ENCODE data around the gene TIMM8B.
"Not testable (repeated sequence)": the region's sequence is repeated elsewhere in the genome, so short reads cannot be mapped to it uniquely, and the experiment has no call there.

The TIMM8B gene

DNA sequence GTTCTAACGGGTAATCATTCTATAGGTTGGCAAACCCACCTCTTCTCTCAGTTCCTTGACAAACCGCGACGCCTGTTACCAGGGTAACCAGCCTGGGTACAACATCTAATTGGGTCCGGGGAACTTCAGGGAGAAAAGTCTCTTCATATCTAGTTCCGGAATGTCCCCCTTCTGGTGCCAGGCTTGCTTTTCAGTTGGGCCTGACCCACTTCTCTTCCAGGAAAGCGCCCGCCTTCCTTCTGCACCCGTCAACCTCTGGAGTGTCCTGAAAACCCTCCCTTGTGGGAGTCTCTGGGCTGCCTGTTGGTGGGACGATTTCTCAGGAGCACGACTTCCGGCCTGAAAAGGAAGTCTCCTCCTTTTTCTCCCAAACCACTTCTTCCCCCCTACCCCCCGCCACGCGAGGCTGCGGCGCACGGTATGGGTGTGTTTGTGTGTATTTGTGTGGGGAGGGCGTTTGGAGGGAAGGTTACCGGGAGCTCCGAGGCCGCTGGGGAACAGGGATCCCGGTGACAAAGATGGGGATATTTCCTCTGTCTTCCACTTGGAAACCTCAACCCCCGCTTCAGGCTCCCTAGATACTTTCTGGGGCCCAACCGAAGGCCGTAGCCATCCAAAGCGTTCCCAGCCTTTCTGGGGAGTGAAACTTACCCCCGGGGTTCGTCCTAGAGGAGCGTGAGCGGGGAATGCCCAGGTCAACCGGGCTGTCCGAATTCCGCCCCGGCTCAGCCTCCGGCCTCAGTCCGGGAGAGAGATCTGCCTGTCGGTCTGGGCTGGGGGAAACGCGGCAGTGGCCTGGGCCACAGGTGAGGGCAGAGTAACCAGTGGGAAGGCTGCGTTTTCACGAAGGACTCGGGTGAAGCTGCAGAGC lies 12.4 kb downstream of the TIMM8B start, which contains the start of the genes NKAPD1 and PIH1D2:
Gene NKAPD1, plus strand, starts transcription at position 359 of the 871 bp plus-strand sequence. CDS start 1,276 bp downstream, outside the sequence.
Gene PIH1D2, minus strand, starts transcription at position 77 of the 871 bp plus-strand sequence. CDS start 843 bp downstream, outside the sequence.
- DNase-seq (ENCODE audit: low read depth): peak; percentile 70

DNA sequence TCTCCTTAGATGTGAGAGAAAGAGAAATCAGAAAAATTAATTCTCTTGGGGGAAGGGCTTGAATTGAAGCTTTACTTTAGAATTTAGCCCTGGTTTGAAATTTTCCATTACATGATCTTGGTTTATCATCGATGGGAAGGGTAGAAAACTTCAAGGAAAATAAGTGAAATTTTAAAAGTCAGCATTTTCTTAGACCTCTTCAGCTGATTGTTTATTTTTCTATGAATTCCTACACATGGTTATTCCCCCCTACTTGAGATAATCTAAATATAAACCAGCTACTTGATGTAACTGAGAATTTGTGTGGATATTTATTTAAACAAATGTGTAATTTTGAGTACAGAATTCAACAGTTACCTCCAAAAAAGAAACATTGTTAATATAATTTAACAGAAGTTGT lies 23.6 kb downstream of the TIMM8B start:
- no peak for DNase-seq (ENCODE audit: low read depth)

DNA sequence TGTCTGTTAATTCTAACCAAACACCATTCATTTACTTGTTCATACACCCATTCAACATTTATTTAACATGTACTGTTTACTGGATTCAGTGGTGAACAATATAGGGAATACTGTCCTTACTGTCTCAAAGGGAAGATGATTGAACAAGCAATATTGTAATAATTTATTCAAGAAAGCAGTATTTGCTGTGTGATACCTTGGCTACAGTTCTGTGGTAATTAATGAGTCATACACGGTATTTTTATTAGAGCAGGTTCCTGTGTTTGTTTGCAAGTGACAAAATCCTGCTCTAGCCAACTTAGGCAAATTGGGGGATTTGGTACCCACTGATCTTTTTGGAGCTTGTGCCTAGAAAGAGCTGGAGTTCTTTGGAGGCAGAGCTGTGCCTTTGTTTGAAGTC lies 28.5 kb downstream of the TIMM8B start:
- DNase-seq (ENCODE audit: low read depth): no peak

DNA sequence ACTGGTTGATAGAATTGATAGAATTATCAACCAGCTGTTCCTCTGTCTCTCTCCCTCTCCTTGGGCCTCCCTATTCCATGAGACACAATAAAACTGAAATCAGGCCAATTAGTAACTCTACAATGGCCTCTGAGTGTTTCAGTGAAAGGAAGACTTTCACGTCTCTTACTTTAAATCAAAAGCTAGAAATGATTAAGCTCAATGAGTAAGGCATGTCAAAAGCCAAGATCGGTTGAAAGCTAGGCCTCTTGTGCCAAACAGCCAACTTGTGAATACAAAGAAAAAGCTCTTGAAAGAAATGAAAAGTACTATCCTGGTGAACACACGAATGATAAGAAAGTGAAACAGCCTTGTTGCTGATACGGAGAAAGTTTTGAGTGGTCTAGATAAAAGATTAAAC lies 29.4 kb downstream of the TIMM8B start:
- DNase-seq (ENCODE audit: low read depth): no peak

- DNase-seq (ENCODE audit: low read depth): no peak
Measured at GRCh38 chr11:112051768-112052167, 34.8 kb downstream of the TIMM8B start.

GRCh38 chr11:112050721-112051120 lies 35.8 kb downstream of the TIMM8B start:
- no peak for DNase-seq (ENCODE audit: low read depth)

GRCh38 chr11:112049777-112050176 lies 36.8 kb downstream of the TIMM8B start:
- DNase-seq (ENCODE audit: low read depth): no peak

- not testable (repeated sequence) for DNase-seq (ENCODE audit: low read depth)
Measured at GRCh38 chr11:112048256-112048655, 38.3 kb downstream of the TIMM8B start.

- DNase-seq (ENCODE audit: low read depth): not testable (repeated sequence)
Measured at GRCh38 chr11:112046647-112047046, 39.9 kb downstream of the TIMM8B start.

DNA sequence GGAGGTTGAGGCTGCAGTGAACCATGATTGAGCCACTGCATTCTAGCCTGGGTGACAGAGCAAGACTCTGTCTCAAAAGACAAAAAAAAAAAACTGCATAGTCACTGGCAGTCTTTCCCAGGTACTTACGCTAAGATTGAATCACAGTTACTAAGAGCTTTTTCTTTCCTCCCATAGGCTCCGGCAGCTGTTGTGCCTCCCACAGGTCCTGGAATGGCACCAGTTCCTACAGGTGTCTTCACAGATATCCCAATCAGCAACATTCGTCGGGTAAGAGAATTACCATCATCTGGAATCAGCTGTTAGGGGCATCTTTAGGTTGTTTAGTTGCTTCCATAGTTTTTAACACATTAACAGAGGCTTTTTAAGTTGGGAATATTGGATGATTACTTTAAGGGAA lies 41.6 kb downstream of the TIMM8B start:
- no peak for DNase-seq (ENCODE audit: low read depth)

- DNase-seq (ENCODE audit: low read depth): no peak
Measured at GRCh38 chr11:112042961-112043304, 43.6 kb downstream of the TIMM8B start.

DNA sequence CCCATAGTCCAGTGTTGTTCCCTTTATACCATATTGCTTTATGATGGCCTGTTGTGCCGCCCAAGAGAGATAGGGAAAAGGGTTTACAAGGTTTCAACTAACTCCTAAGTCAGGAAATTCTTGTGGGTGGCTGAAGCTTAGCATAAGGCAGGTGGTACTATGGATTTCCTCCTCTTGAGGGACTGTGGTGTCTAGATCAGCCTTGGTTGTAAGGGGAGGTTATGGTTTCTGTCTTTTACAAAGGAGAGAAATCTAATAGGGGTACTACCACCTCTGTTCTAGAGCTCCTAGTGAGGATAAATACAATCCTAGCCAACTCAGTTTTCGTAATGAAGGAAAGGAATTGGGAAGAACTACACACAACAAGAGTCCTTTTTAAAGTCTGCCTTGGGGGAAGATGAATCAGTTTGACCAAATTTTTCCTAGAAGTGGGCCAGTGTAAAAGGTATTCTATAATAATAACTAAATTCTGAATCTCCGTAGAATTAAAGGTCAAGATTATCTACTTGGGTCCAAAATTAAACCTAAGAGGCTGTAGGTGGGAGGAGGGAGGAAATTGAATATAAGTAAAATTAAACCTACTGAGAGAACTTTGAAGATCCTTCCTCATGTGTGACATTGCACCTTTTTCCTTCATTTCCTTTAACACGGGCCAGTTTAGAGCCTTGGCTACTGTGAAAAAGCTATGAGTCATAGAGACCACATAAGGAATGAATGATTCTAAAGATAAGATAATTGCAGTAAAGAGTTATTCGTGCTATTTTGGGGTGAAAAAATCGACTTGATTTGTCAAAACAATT lies 44.2 kb downstream of the TIMM8B start:
- DNase-seq (ENCODE audit: low read depth): no peak

GRCh38 chr11:112037527-112037926 lies 49.0 kb downstream of the TIMM8B start:
- no peak for DNase-seq (ENCODE audit: low read depth)

All from GM04503 (cell line).